ENCODE results near the gene PDAP1.

The PDAP1 gene

DNA sequence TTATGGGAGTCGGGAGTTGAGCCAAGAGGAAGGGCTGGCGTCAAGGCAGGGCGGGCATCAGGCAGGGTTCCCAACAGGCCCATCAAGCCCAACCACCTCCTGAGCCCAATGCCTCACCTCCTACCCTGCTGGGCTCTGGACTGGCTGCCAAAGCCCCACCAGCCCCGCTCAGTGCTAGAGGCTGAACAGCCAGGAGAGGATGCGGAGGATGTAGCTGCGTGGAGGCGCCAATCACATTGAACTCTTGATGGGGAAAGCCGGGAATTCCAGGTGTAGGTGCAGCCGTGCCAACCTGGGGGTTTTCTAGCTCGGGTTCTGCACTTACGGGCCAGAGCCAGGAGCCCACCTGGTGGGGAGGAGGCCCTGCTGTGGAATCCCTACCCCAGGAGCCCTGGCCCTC lies 44.7 kb upstream of the PDAP1 start:
- ChIA-PET POLR2A (no interaction called here), CTCF (no interaction called here)
- no peak for DNase-seq (ENCODE audit: extremely low spot score)
- no peak for TF ChIP-seq FOXM1 (IDR thresholded peaks at IDR 0.05; ENCODE audit: borderline replicate concordance)
- TF ChIP-seq L3MBTL2 (conservative IDR thresholded peaks at IDR 0.05), result no peak
- TF ChIP-seq ELF4 (IDR thresholded peaks at IDR 0.05), result no peak
- no peak for TF ChIP-seq HDGF (IDR thresholded peaks at IDR 0.05; ENCODE audit: borderline replicate concordance)
- no peak for TF ChIP-seq FOXA1 (IDR thresholded peaks at IDR 0.05)
- no peak for TF ChIP-seq TARDBP (IDR thresholded peaks at IDR 0.05)
- TF ChIP-seq BHLHE40 (IDR thresholded peaks at IDR 0.05; ENCODE audit: borderline replicate concordance), result no peak
- TF ChIP-seq, protein P1, sequence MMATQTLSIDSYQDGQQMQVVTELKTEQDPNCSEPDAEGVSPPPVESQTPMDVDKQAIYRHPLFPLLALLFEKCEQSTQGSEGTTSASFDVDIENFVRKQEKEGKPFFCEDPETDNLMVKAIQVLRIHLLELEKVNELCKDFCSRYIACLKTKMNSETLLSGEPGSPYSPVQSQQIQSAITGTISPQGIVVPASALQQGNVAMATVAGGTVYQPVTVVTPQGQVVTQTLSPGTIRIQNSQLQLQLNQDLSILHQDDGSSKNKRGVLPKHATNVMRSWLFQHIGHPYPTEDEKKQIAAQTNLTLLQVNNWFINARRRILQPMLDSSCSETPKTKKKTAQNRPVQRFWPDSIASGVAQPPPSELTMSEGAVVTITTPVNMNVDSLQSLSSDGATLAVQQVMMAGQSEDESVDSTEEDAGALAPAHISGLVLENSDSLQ (IDR thresholded peaks at IDR 0.05), result no peak
- TF ChIP-seq FOXK2 (IDR thresholded peaks at IDR 0.05), result no peak
- no peak for TF ChIP-seq LEF1 (IDR thresholded peaks at IDR 0.05; ENCODE audit: borderline replicate concordance)
- TF ChIP-seq NFRKB (IDR thresholded peaks at IDR 0.05), result no peak
- TF ChIP-seq ARNT (IDR thresholded peaks at IDR 0.05), result no peak
- TF ChIP-seq SP1 (IDR thresholded peaks at IDR 0.05), result no peak

DNA sequence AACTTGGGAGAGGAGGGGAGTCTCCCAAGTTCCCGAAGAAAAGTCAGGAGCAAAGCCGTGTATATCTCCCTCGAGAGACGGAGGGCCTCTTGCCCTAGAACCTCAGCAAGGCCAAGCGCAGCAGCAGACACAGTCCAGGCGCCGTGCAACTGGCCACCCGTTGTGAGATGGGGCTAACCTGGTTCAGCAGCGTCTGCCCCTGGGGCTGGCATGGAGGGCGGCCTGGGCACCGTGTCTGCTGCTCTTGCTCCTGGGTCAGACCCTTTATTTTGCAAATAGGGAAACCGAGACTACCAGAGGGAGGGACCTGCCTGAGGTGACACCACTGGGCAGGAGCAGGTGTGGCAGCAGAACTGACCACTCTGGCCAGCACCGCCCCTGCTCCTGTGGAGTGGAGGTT lies 44.1 kb upstream of the PDAP1 start:
- ChIA-PET POLR2A (no interaction called here), CTCF (no interaction called here)
- DNase-seq (ENCODE audit: extremely low spot score), result no peak
- TF ChIP-seq TARDBP (IDR thresholded peaks at IDR 0.05) (no peak), SP1 (IDR thresholded peaks at IDR 0.05) (no peak), FOXK2 (IDR thresholded peaks at IDR 0.05) (no peak), L3MBTL2 (conservative IDR thresholded peaks at IDR 0.05) (no peak), ARNT (IDR thresholded peaks at IDR 0.05) (no peak), HDGF (IDR thresholded peaks at IDR 0.05; ENCODE audit: borderline replicate concordance) (no peak)
- TF ChIP-seq, protein P1 (IDR thresholded peaks at IDR 0.05), result no peak

DNA sequence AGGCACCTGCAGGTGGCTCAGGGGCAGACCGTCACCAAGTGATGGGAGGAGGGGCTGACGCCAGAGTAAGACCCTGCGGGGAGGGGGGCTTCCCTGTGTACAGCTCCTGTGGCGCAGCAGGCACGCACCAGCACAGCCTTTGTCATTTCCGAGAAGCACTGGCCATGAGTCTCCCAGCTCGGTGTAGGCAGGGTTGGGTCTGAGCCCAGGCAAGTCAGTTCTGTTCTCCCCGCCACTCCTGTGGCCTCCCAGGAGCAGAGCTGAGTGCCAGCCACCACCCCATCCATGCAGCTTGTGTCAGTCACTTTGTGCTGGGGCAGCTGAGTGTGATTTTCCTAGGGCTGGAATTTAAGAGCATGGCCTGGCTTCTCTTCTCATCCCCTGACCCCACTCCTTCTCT lies 43.5 kb upstream of the PDAP1 start:
- CTCF ChIA-PET, result no interaction called here
- DNase-seq (ENCODE audit: extremely low spot score), result no peak
- TF ChIP-seq FOXK2 (IDR thresholded peaks at IDR 0.05) (no peak), ELF4 (IDR thresholded peaks at IDR 0.05) (no peak), ZNF384 (IDR thresholded peaks at IDR 0.05) (no peak), LEF1 (IDR thresholded peaks at IDR 0.05; ENCODE audit: borderline replicate concordance) (no peak), BHLHE40 (IDR thresholded peaks at IDR 0.05; ENCODE audit: borderline replicate concordance) (no peak), SUZ12 (IDR thresholded peaks at IDR 0.05) (no peak), SP1 (IDR thresholded peaks at IDR 0.05) (no peak), ARNT (IDR thresholded peaks at IDR 0.05) (no peak), L3MBTL2 (conservative IDR thresholded peaks at IDR 0.05) (no peak), FOXM1 (IDR thresholded peaks at IDR 0.05; ENCODE audit: borderline replicate concordance) (no peak), TARDBP (IDR thresholded peaks at IDR 0.05) (no peak), FOXA1 (IDR thresholded peaks at IDR 0.05) (no peak), HDGF (IDR thresholded peaks at IDR 0.05; ENCODE audit: borderline replicate concordance) (no peak), NFRKB (IDR thresholded peaks at IDR 0.05) (no peak), CTBP1 (IDR thresholded peaks at IDR 0.05; ENCODE audit: borderline replicate concordance) (no peak)
- TF ChIP-seq, protein P1 (IDR thresholded peaks at IDR 0.05), result no peak
- POLR2A ChIA-PET, result no interaction called here

DNA sequence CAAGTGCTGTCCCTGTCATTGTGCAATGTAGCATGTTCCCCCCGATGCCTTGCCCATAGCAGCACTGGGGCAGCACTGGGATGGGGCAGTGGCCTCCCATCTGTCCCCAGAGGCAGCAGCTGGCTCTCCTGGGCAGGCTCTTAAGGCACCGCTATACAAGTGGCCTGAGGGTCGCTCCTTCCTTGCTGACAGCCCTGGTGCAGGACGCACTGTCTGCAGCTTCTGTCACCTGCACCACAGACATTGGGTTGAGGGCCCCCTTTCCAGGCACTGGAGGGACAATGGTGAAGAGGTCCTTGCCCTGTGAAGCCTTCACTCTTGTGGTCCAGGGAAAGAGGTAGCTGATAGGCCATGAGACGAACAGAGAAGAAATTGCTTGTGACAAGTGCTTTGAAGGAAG lies 40.9 kb upstream of the PDAP1 start:
- ChIA-PET CTCF (interaction anchor here (0.6 kb wide), 1 partner anchor 15 kb away, joined by 3 read pairs; no protein-coding TSS in a partner anchor), POLR2A (interaction anchor here (0.9 to 1.3 kb wide), 3 partner anchors 11 to 109 kb away, joined by 3 to 6 read pairs (median 4); partner anchors contain the start of genes ATP5MF, CPSF4, PTCD1 and ZNF655)
- no peak for DNase-seq (ENCODE audit: extremely low spot score)
- TF ChIP-seq SP1 (IDR thresholded peaks at IDR 0.05), result no peak
- TF ChIP-seq BHLHE40 (IDR thresholded peaks at IDR 0.05; ENCODE audit: borderline replicate concordance), result no peak

DNA sequence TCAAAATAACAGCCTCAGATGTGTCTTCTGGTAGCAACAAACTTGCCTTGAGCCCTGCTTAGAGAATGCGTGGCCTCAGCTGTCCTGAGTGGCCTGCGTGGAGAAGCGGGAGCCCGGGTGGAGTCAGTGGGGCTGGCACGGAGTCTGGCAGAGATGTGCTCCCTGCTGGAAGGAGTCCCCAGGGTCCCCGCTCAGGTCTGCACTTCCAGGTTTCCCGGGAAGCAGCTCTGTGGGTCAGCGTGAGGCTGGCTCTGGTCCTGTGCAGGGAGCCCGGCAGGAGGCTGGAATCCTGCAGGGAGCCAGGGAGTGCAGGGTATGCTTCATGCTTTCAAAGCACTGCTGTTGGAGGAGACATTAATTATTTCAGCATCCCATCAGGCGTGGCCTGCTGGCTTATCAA lies 40.5 kb upstream of the PDAP1 start:
- CTCF ChIA-PET, result interaction anchor here (0.6 kb wide), 1 partner anchor 16 kb away, joined by 3 read pairs; no protein-coding TSS in a partner anchor
- no peak for DNase-seq (ENCODE audit: extremely low spot score)
- no peak for TF ChIP-seq CTBP1 (IDR thresholded peaks at IDR 0.05; ENCODE audit: borderline replicate concordance)
- no peak for TF ChIP-seq BHLHE40 (IDR thresholded peaks at IDR 0.05; ENCODE audit: borderline replicate concordance)
- TF ChIP-seq ELF4 (IDR thresholded peaks at IDR 0.05), result no peak
- no peak for TF ChIP-seq NFRKB (IDR thresholded peaks at IDR 0.05)
- no peak for TF ChIP-seq L3MBTL2 (conservative IDR thresholded peaks at IDR 0.05)
- TF ChIP-seq SUZ12 (IDR thresholded peaks at IDR 0.05), result no peak
- TF ChIP-seq FOXK2 (IDR thresholded peaks at IDR 0.05), result no peak
- TF ChIP-seq FOXM1 (IDR thresholded peaks at IDR 0.05; ENCODE audit: borderline replicate concordance), result no peak
- no peak for TF ChIP-seq FOXA1 (IDR thresholded peaks at IDR 0.05)
- no peak for TF ChIP-seq SP1 (IDR thresholded peaks at IDR 0.05)
- TF ChIP-seq, protein P1 (IDR thresholded peaks at IDR 0.05), result no peak
- no peak for TF ChIP-seq HDGF (IDR thresholded peaks at IDR 0.05; ENCODE audit: borderline replicate concordance)
- no peak for TF ChIP-seq TARDBP (IDR thresholded peaks at IDR 0.05)
- no peak for TF ChIP-seq ZNF384 (IDR thresholded peaks at IDR 0.05)
- TF ChIP-seq LEF1 (IDR thresholded peaks at IDR 0.05; ENCODE audit: borderline replicate concordance), result no peak
- POLR2A ChIA-PET, result interaction anchor here (0.9 to 1.3 kb wide), 3 partner anchors 10 to 110 kb away, joined by 3 to 6 read pairs (median 4); partner anchors contain the start of genes ATP5MF, CPSF4, PTCD1 and ZNF655

DNA sequence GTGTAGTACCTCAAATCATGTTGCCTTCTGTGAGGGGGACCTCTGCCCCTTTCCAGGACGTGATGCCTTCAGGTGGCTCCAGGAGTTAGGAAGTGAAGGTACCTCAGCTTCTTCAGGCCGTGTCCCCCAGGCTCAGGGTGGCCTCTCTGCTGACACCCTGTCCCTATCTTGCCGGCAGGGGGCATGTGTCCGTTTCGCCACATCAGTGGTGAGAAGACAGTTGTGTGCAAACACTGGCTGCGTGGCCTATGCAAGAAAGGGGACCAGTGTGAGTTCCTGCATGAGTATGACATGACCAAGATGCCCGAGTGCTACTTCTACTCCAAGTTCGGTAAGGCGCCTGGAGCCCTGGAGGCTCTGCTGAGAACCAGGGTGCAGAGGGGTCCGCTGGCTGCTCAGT lies 39.5 kb upstream of the PDAP1 start:
- TF ChIP-seq, protein P1 (IDR thresholded peaks at IDR 0.05), result no peak
- TF ChIP-seq L3MBTL2 (conservative IDR thresholded peaks at IDR 0.05) (no peak), SP1 (IDR thresholded peaks at IDR 0.05) (no peak), NFRKB (IDR thresholded peaks at IDR 0.05) (no peak), BHLHE40 (IDR thresholded peaks at IDR 0.05; ENCODE audit: borderline replicate concordance) (no peak), ELF4 (IDR thresholded peaks at IDR 0.05) (no peak)
- ChIA-PET CTCF (interaction anchor here (0.8 kb wide), 1 partner anchor 18 kb away, joined by 4 read pairs; the partner anchor contains the start of gene ATP5MF), POLR2A (interaction anchor here (0.9 kb wide), 1 partner anchor 10 kb away, joined by 3 read pairs; the partner anchor contains the start of gene PTCD1)
- peak; percentile 53 for DNase-seq (ENCODE audit: extremely low spot score)

Data from HEK293T (cell line).